GM21825 (cell line): ENCODE measurements around the gene COL4A3.
"Not testable (repeated sequence)": the region's sequence is repeated elsewhere in the genome, so short reads cannot be mapped to it uniquely, and the experiment has no call there.

ENCODE experiments used
- ATAC-seq: cut with Tn5 transposase; IDR thresholded peaks from one replicate; pipeline ENCODE4 v1.9.1; 2021; ENCODE audit warnings: mild to moderate bottlenecking, moderate library complexity; ENCODE audit not compliant: unreplicated experiment

Gene COL4A3

DNA sequence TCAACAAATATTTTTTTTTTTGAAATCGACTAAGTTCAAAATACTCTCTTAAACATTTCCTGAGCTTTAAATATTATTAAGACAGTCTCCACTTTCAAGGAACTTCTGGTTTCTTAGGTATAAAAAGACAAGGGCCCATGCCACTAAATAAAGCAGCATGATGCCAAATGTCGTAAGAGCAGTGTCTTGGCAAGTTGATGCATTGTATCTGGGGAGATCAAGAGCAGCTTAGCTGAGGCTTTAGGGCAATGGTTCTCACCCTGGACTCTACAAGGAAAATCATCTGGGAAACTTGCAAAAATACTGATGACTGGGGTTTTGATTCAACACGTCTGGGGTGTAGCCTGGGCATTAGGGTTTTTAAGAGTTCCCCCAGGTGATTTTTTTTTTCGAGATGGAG, 41.3 kb downstream of the COL4A3 start:
- ATAC-seq: no peak

DNA sequence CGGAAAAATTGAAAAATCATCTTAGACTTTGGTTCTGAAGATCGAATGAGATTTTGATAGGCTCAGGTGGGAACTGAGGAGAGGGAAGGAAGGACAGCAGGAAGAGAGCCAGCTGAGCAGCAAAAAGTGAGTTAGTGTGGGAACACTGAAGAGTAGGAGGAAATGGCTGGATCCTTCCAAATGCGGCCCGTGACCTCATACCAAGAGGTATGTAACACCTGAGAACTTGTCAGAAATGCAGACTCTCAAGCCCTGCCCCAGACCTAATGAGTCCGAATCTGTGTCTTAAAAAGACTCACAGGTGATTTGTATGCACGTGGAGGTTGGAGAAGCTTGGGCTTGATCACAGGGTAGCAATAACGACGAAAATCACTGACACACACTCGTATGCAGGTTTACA, 42.0 kb downstream of the COL4A3 start:
- ATAC-seq: no peak

DNA sequence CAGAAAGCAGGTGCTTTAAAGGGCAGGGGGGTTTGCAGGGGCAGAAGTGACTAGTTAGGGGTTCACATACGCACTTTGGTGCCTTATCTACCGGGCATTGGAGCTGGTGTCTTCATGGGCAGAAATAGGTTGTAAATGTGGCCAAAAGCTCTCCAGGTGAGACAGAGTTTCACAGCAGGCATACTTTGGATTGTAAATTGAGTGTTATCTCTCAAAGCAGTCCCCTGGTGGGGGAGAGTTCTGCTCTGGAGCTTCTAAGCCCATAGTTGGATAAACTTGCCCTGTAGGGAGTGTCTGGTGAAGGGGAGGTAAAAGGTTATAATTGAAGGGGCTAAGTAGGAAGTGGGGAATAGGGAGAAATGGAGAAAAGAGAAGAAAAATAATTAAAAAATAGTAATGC, 43.1 kb downstream of the COL4A3 start:
- ATAC-seq: no peak

DNA sequence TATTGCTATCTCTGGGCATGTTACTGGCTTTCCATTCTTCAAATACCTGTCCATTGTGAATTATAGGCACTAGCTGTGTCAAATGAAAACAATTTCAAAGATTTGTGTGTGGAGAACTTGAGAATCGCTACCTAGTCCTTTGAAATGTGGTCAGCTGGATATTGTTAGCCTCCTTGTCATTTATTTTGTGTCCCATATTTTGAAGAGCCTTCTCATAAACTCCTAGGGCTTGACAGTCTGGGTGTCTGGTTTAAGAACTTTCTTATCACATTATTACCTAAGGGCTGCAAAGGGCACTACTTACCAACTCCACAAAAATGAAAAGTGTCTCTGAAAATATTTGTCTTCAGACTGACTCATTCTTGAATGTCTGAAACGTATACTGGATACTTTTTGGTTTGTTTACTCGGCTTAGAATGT, 50.2 kb downstream of the COL4A3 start:
- ATAC-seq: no peak

DNA sequence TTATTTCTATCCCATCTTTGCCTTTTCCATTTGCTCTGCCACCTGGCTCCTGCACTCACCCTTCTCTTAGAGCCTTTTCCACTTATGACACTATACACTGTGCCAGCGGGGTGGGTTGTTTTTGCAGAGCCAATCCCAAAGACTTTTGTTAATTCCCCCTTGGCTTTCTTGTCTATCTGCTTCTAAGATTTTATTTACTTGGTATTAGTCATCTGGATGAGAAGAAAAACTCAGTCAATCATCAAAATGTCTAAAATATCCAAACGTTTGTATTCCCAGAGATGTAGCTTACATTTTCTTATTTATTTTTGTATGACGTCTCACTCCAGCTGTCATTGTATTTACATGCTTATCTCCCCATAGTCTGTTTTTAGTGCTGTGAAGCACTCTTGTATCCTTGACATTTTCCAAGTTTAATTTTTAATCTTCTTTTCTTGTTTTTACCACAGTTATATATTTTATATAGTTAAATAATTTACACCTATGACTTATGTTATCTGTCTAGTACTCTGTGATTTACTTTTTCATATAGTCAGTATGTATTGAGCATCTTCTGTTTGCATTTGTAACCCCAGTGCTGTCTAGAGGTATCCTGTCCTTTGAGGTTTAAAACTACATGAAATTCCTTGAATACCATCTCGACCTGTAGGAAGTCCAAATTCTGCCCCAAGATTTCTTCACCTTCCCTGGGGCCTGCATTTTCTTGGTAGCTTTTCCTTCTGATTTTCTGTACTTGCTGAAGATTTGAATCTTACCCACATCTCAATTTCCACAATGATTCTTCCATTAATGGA, 55.1 kb downstream of the COL4A3 start:
- ATAC-seq: no peak

DNA sequence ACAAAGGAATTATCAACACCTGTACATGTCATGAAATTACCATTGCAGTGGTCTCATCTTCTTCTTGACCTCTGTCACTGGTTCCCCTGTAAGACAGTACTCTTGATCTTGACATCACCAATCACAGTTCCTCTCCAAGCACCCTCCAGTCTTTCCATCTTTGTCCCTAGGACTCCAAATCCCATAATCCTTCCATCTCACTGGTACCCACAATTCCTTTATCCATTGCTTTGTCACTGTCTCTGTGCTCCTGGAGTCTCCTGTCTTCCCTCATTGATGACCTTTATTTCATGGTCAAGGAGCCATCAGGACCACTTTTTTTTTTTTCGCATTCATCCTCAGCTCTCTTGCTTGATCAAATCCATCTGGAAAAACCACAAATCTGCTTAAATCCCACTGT, 56.7 kb downstream of the COL4A3 start:
- ATAC-seq: no peak

DNA sequence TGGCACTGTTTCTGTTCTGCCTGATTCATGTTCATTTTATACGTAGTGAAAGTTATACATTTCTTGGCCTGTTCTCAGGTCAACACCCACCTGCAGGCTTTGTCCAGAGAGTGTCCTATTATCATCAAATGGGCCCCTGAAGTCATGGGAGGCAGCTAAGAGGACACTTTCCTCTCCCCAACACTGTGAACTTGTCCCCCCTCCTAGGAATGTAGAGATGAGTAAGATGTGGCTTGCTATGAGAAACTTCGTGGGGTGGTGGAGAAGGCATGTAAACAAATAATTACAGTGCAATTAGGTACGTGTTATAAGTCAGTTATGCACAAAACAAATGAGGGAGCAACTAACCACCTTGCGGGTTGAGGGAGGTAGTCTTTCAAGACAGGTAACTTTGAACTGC, 57.9 kb downstream of the COL4A3 start:
- no peak for ATAC-seq

DNA sequence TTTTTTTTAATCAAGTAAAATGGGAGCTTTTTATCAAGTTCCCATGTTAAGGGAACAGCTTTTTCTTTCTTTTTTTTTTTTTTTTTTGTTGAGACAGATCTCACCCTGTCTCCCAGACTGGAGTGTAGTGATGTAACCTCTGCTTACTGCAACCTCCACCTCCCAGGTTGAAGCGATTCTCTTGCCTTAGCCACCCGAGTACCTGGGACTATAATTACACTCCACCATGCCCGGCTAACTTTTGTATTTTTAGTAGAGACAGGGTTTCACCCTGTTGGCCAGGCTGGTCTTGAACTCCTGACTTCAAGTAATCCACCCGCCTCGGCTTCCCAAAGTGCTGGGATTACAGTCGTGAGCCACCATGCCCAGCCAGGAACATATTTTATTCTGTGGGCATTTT, 61.2 kb downstream of the COL4A3 start:
- ATAC-seq: not testable (repeated sequence)

DNA sequence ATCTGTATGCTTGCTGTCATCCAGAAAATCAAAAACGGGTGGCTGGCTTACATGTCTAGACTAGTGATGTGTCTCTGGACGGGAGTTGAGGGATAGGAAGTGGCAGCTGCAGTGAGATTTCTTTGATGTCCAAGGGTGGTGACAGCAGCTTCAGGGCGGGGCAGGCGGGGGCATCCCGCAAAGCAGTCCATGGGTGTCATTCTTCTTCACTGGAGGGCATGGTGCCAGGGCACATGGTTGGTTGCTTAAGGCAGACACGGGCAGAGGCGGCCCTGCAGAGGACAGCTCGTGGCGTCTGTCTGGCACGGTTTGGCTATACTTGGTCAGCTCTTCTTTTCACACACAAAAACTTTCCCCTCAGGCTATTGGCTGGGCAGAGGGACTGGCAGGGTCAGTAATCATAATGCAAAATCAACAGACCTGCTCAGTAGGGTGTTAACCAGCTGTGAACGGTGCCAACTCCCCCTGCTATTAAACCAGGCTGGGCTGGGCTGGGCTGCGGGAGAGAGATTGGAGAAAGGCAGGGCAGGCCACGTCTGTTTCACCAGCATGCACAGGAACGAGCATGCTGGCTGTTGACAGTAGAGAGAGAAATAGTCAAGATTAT, 63.7 kb downstream of the COL4A3 start:
- ATAC-seq: no peak

DNA sequence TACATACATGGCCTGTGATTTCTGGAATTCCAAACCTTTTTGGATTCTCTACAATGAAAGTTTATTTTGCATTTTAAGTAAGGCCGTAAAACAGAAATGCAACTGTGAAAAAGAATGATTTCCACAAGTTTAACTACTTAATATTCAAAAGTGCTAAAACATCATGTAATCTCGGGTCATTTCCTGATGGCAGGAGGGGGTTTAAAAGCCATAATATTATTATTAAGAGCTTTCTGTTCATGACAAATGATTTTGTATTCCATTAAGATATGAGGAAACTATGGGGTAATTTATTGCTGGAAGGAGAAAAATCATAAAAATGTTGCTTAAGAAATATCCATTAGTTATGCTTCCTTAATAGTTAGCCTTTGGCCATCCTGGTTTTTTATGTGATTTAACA, 65.7 kb downstream of the COL4A3 start:
- no peak for ATAC-seq

DNA sequence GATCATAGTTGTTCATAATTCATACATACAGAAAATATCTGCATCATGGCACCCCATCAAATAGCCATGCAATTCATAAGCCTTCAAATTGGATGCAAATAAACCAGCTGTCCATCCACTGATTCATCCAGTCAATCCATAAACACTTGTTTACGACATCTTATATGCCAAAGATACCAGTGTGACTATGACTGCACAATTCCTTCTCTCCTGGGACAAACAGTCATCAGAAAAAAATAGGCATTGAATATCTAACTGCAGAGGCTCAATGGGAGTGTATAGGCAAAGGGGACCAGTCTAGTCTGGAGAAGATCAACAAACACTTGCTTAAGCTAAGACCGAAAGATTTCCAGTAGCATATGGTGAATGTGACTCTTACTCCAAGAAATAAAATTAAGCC, 70.0 kb downstream of the COL4A3 start:
- no peak for ATAC-seq

DNA sequence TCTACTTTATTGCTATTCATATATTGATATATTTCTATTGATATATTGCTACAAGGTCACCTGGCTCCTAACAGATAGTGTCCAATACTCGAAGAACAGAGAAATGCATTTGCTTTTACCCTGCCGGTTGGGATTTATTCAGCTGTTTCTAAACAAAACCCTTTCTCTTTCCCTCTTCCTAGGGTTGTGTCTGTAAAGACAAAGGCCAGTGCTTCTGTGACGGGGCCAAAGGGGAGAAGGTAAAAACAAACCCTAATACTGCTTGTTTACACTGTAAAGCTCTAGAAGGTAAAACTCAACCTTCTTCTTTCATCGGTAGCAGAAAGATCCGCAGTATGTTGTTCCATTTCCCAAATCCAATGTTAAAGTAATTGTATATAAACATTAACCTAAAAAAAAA, 73.4 kb downstream of the COL4A3 start:
- ATAC-seq: no peak

DNA sequence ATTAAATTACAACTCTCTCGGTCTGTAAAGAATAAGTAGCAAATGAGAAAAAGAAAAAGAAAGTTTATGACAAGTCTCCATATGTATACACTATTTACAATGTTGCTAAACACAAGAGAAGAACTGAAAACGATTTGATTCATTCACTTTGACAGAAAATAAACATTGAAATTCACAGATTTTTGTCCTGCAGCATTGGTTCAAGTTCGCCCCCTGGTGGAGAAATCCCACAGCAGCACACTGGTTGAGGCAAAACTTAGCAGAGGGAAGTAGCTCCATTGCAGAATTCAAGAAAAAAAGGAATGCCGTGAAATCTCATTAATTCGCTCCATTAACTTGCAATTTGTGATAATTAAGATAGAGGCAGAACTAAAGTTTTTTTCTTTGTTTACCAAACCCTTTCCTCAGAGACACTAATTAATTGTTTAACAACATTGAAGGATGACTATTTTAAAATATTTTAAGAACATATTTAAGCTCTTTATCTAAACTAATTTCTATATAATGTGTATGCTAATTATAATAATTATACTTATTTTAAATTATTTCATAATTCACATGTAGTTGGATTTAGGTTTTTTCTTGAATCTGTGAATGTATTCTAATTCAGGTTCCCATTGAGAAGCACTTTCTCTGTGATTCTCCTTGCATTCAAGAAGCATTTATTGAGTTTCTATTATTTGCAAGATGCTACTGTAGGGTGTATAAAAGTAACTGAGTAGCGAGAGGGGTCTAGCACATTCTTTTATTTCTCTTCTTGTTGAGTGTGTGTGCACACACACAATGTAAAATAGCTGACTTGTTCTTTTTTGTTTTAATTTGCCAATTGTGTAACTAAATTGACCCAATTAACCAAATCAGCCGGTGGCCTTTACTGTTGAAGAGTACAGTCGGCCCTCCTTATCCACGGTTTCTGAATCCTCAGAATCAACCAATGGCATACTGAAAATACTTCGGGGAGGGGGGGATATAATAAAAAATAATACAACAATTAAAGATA, 74.1 kb downstream of the COL4A3 start:
- peak; percentile 57 for ATAC-seq

DNA sequence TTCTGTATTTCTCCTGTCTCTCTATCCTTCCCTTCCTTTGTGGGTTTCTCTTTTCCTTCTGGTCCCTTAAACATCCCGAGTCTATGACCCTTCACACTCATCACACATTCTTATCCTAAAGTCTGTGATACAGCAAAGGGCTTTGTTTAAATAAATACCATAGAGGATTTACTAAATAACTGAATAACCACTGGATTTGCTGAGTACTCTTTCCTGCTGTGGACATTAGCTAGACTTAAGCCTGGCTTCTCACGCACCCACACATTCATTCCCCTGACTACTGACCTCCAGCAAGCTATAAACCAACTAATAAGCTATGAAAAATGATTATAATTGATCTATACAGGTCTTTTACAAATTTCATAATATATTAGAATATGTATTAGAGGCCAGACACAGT, 76.6 kb downstream of the COL4A3 start:
- no peak for ATAC-seq

DNA sequence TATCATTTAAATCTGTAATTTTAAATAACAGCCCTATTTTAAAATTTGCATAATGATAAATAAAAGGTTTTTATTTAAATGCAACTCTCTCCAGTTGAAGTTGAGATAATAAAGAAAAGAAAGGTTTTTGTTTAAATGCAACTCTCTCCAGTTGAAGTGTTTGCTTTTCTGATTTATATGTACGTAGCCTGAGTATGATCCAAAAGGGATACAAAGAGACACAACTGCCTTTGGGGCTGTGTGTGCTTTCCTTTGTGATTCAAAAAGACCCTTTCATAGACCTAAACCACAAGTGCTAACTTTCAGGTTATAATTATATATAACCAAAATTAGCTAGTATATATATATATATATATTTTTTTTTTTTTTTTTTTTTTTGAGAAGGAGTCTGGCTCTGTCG, 84.5 kb downstream of the COL4A3 start:
- ATAC-seq: no peak

DNA sequence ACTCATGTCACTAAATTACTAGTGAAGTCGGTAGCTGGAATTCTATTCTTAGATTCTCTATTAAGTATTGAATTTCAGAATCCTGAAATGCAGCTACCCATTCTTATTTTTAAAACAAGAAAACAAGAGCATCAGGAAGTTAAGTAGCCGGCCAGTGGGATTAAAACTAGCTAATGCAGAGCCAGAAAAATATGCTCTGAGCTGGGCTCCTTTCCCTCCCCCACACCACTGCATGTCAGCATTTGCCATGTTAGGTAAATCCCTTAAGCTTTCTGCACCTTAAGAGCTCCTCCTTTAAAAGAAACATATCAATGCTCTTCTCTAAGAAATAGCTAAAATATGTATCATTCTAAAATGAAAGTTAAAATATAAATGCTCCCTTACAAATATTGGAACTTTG, 88.4 kb downstream of the COL4A3 start:
- no peak for ATAC-seq

DNA sequence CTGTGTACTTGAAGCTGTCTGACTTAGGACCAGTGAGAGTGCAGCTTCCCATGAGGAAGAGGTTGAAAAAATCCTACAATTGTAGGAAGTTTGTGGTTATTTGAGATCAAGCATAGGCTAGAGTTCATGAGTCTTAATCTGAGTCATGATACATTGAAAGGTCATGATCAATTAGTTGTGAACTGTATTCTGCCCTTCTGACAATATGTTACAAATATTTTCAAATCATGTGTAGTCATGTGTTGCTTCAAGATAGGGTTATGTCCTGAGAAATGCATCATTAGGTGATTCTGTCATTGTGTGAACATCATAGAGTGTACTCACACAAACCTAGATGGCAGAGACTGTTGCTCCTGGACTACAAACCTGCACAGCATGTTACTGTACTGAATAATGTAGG, 92.2 kb downstream of the COL4A3 start:
- ATAC-seq: no peak

DNA sequence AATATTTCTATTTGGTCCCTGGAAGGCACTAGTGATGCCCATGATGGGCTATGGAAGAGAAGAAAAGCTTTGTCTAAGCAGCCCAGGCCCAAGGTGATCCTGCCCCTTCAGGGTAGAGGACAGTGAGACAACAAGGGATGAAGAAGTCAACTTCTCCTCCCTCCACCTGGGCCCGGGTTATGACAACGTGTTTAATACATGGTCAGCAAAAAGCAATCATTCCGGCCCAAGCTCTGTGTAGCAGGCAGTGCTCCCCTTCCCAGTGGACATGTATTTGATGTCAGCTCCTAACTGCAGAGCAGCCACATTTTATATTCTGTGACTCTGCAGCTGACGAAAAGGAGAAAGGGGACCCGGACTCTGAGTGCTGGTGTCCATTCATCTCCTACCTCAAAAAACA, 93.4 kb downstream of the COL4A3 start:
- no peak for ATAC-seq

DNA sequence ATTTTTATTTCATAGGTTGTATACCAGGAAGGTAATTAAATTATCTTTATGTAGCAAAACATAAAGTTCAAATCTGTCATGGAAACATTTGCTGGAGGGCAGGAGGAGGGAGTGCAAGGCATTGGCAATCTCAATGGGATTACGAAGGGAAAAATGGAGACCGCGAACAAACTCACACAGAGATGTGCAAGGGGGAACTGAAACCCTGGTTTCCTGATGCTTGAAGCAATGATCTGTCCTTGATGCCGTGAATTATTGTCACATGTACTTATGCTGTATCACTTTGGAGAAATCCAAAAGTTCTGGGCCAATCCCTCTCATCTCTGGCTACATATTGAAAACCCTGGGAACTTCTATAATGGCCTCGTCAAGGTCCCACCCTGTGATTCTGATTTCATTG, 95.6 kb downstream of the COL4A3 start:
- no peak for ATAC-seq

DNA sequence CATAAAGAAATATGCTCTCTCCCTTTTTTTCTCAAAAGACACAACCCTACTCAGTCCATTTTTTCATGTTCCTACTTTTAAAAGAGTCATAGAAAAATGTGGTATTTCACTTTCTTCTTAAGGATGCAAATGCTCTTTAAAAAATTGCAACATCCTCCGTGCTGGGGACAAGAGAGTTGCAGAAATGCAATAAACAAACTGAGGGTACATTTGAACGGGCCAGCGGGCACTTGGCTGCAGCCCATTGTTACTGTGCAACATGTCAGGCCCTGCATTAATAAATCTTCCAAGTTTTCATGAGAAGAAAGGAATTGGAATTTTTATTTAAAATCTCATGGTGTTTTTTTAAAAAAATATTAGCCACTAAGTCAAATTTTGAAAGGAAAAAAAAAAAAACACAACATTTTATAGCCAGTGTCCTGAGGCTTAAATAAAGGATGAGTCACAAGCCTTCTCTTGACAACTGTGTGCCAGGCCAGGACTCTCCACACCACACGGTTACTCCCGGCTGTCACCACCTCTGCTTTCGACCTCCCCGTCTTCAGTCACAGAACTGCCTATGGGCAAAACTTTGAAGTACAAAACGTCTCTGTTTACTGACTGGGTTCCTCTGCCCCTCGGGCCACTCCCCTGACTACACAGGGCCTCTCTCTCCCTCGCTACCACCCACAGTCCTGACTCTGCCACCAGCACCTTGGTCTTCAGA, 103.1 kb downstream of the COL4A3 start:
- no peak for ATAC-seq

DNA sequence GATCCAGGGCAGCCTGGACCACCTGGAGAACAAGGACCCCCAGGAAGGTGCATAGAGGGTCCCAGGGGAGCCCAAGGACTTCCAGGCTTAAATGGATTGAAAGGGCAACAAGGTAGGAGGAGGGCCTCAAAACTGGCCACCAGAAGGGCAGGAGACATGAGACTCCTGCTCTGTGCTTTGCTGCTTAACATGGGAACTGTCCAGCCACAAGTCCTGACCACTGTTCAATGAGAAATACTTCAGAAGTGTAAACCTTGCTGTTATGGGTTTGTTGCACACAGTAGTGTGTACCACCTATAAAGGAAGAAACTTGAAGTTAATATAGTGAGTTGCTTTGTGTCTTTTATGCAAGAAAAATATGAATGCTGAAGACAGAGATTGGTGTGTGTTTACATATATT, 116.5 kb downstream of the COL4A3 start:
- no peak for ATAC-seq
